Measurements from ENCODE around the gene BRINP1. TPM values are rescaled to one million over a fixed set of nuclear protein-coding genes. Genes with fewer than 3 reads are reported as not detected.

The BRINP1 gene
- total RNA-seq, 4 donors from 2014 or later, result 0.27 TPM; not detected in 3

DNA sequence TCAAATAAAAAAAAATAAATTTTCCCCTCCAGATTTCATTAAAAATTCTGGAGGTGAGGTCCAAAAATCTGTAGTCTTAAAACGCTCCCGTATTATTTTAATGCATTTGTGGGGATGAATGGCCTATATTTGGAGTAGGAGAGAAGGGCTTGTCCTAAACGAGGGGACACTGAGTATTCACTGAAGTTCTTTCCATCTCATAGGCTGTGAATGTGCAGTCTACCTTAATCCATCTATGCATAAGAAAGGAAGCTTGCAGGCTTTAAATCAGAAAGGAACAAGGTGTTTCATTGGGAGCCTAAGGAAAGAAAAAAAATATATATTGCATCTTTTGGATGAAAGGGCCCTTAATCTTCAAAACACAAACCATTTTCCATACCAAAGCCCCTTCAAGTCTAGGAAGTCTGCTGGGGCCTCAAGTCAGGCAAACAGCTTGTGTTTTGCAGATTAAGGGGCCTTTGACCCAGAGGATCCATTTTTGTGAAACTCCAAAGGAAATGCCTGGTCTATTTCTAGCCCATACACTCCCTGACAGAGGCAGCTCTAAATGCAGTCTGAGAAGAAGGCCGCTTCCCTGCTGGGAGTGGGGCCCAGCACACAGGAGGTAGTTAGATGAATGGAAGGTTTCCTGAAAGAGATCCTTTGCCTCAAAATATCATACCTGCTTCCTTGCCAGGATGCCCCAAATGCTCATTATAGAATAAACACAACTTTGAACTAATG lies 35.6 kb downstream of the BRINP1 start:
- Histone ChIP-seq H3K36me3 (no peaks in the 10 kb centered on the region), H3K27ac (no peak overlapping the region), H3K27me3 (no peaks in the 10 kb centered on the region), H3K9me3 (no peaks in the 10 kb centered on the region), H3K4me1 (no peaks in the 10 kb centered on the region), H3K4me3 (no peak overlapping the region)
- in situ Hi-C loops (cut with MboI; ENCODE audit: low pct_ligation_motif_present in 1 of 4, low pct_unique_long_range_greater_than_20kb in 1 of 4, low sequenced_read_pairs in 3 of 4), result no loop called here
- TF ChIP-seq POLR2A (IDR thresholded peaks at IDR 0.05), result no peak
- TF ChIP-seq POLR2AphosphoS5 (IDR thresholded peaks at IDR 0.05), result no peak
- TF ChIP-seq, protein P1, sequence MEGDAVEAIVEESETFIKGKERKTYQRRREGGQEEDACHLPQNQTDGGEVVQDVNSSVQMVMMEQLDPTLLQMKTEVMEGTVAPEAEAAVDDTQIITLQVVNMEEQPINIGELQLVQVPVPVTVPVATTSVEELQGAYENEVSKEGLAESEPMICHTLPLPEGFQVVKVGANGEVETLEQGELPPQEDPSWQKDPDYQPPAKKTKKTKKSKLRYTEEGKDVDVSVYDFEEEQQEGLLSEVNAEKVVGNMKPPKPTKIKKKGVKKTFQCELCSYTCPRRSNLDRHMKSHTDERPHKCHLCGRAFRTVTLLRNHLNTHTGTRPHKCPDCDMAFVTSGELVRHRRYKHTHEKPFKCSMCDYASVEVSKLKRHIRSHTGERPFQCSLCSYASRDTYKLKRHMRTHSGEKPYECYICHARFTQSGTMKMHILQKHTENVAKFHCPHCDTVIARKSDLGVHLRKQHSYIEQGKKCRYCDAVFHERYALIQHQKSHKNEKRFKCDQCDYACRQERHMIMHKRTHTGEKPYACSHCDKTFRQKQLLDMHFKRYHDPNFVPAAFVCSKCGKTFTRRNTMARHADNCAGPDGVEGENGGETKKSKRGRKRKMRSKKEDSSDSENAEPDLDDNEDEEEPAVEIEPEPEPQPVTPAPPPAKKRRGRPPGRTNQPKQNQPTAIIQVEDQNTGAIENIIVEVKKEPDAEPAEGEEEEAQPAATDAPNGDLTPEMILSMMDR (IDR thresholded peaks at IDR 0.05), result no peak
- no peak for TF ChIP-seq EP300 (IDR thresholded peaks at IDR 0.05; ENCODE audit: low read depth)
- intact Hi-C loops (cut with DNase I; ENCODE audit: low total_unique reads), result no loop called here
- 54 to 67% methylated on average over 3 to 4 of the region's 4 CpGs for WGBS, 2 donors (ENCODE audit: low coverage in 1 of 2)
- no peak for DNase-seq

DNA sequence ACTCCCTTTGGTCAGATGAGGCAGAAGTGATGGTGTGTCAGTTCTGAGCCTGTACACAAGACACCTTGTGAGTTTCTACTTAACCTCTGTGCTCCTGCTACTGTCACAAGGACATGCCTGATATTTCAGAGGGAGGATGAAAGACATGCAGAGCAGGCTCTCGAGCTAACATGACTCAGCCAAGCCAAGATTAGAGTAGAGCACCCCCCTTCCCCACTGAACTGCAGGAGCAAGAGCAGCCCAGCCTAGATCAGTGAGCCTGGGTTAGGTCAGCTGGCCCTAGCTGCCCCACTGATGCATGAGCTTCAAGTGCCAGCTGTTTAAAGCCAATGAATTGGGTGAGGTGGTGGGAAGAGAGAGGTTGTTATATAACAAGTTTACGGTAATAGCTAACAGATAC lies 36.7 kb downstream of the BRINP1 start:
- intact Hi-C loops (cut with DNase I; ENCODE audit: low total_unique reads) (no loop called here), in situ Hi-C loops (cut with MboI; ENCODE audit: low pct_ligation_motif_present in 1 of 4, low pct_unique_long_range_greater_than_20kb in 1 of 4, low sequenced_read_pairs in 3 of 4) (no loop called here)
- WGBS, 2 donors (ENCODE audit: low coverage in 1 of 2), result 48 to 92% methylated on average over 1 to 2 of the region's 2 CpGs

GRCh38 chr9:119322184-119322583 lies 47.1 kb downstream of the BRINP1 start:
- intact Hi-C loops (cut with DNase I; ENCODE audit: low total_unique reads) (no loop called here), in situ Hi-C loops (cut with MboI; ENCODE audit: low pct_ligation_motif_present in 1 of 4, low pct_unique_long_range_greater_than_20kb in 1 of 4, low sequenced_read_pairs in 3 of 4) (no loop called here)
- 63% methylated on average over 7 of the region's 7 CpGs; no CpG with 5 or more reads in 1 of the 2 donors for WGBS, 2 donors (ENCODE audit: low coverage in 1 of 2)
- Histone ChIP-seq H3K27me3 (no peaks in the 10 kb centered on the region), H3K36me3 (no peaks in the 10 kb centered on the region), H3K27ac (no peak overlapping the region), H3K9me3 (no peaks in the 10 kb centered on the region), H3K4me1 (no peaks in the 10 kb centered on the region), H3K4me3 (no peak overlapping the region)
- no peak for DNase-seq
- no peak for TF ChIP-seq POLR2AphosphoS5 (IDR thresholded peaks at IDR 0.05)
- TF ChIP-seq EP300 (IDR thresholded peaks at IDR 0.05; ENCODE audit: low read depth), result no peak
- no peak for TF ChIP-seq POLR2A (IDR thresholded peaks at IDR 0.05)
- TF ChIP-seq, protein P1 (IDR thresholded peaks at IDR 0.05), result no peak

More for the DNA sequence above, 36.7 kb downstream of the BRINP1 start:
- H3K27me3 ChIP-seq, result no peaks in the 10 kb centered on the region
- H3K4me3 ChIP-seq, result no peak overlapping the region
- no peaks in the 10 kb centered on the region for H3K4me1 ChIP-seq
- no peak overlapping the region for H3K27ac ChIP-seq
- TF ChIP-seq POLR2AphosphoS5 (IDR thresholded peaks at IDR 0.05) (no peak), EP300 (IDR thresholded peaks at IDR 0.05; ENCODE audit: low read depth) (no peak), POLR2A (IDR thresholded peaks at IDR 0.05) (no peak)
- TF ChIP-seq, protein P1 (IDR thresholded peaks at IDR 0.05), result no peak
- H3K36me3 ChIP-seq, result no peaks in the 10 kb centered on the region
- DNase-seq, result no peak
- H3K9me3 ChIP-seq, result no peaks in the 10 kb centered on the region

- Histone ChIP-seq H3K27ac (no peak overlapping the region), H3K4me1 (no peaks in the 10 kb centered on the region), H3K36me3 (no peaks in the 10 kb centered on the region), H3K27me3 (no peaks in the 10 kb centered on the region), H3K9me3 (no peaks in the 10 kb centered on the region), H3K4me3 (no peak overlapping the region)
- no peak for TF ChIP-seq POLR2A (IDR thresholded peaks at IDR 0.05)
- TF ChIP-seq, protein P1 (IDR thresholded peaks at IDR 0.05), result no peak
- no peak for TF ChIP-seq POLR2AphosphoS5 (IDR thresholded peaks at IDR 0.05)
- TF ChIP-seq EP300 (IDR thresholded peaks at IDR 0.05; ENCODE audit: low read depth), result no peak
- 40 to 67% methylated on average over 4 of the region's 4 CpGs for WGBS, 2 donors (ENCODE audit: low coverage in 1 of 2)
- in situ Hi-C loops (cut with MboI; ENCODE audit: low pct_ligation_motif_present in 1 of 4, low pct_unique_long_range_greater_than_20kb in 1 of 4, low sequenced_read_pairs in 3 of 4) (no loop called here), intact Hi-C loops (cut with DNase I; ENCODE audit: low total_unique reads) (no loop called here)
- no peak for DNase-seq
Measured at GRCh38 chr9:119318371-119318770, 50.9 kb downstream of the BRINP1 start.
